ENCODE measurements around the gene PCSK2. TPM values are rescaled to one million over a fixed set of nuclear protein-coding genes. Genes with fewer than 3 reads are reported as not detected.

Gene PCSK2
- total RNA-seq, 4 donors from 2014 or later = 2.0 to 12.5 (median 7.2) TPM

DNA sequence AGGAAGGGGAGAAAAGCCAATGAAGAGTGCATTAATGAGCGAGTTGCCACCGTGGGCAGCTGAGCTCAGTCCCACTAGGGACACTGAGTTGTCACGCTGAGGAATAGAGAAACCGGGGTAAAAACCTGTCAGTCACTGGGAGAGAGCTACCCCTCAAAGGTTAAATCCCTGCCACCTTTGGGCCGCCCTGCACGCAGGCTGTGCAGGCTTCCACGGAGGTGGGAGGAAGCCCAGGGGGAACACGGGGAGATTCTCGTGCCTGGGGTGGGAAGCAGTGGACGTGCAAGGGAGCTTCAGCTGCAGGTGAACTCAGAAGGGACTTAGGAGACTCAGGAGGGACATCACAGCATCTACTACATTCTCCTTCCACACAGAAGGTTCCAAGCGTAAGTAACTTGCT, 253.9 kb downstream of the PCSK2 start:
- no peaks in the 10 kb centered on the region for H3K4me1 ChIP-seq
- H3K36me3 ChIP-seq = no peaks in the 10 kb centered on the region
- 85% methylated on average over 11 of the region's 11 CpGs for whole genome bisulfite sequencing
- TF ChIP-seq POLR2AphosphoS5 (IDR thresholded peaks at IDR 0.05) (no peak), EP300 (IDR thresholded peaks at IDR 0.05) (no peak), POLR2A (IDR thresholded peaks at IDR 0.05; ENCODE audit: low read depth) (no peak)
- TF ChIP-seq, protein P1, sequence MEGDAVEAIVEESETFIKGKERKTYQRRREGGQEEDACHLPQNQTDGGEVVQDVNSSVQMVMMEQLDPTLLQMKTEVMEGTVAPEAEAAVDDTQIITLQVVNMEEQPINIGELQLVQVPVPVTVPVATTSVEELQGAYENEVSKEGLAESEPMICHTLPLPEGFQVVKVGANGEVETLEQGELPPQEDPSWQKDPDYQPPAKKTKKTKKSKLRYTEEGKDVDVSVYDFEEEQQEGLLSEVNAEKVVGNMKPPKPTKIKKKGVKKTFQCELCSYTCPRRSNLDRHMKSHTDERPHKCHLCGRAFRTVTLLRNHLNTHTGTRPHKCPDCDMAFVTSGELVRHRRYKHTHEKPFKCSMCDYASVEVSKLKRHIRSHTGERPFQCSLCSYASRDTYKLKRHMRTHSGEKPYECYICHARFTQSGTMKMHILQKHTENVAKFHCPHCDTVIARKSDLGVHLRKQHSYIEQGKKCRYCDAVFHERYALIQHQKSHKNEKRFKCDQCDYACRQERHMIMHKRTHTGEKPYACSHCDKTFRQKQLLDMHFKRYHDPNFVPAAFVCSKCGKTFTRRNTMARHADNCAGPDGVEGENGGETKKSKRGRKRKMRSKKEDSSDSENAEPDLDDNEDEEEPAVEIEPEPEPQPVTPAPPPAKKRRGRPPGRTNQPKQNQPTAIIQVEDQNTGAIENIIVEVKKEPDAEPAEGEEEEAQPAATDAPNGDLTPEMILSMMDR (IDR thresholded peaks at IDR 0.05) = no peak
- intact Hi-C loops (cut with DNase I) = no loop called here
- H3K9me3 ChIP-seq = no peaks in the 10 kb centered on the region
- no peak overlapping the region for H3K27ac ChIP-seq (replicated peaks in 1 of 4)
- H3K4me3 ChIP-seq = no peak overlapping the region
- no peak for DNase-seq (ENCODE audit: extremely low spot score)
- peaks cover 0 to 7% (median 0%) of the 10 kb centered on the region in 4 donors for H3K27me3 ChIP-seq

DNA sequence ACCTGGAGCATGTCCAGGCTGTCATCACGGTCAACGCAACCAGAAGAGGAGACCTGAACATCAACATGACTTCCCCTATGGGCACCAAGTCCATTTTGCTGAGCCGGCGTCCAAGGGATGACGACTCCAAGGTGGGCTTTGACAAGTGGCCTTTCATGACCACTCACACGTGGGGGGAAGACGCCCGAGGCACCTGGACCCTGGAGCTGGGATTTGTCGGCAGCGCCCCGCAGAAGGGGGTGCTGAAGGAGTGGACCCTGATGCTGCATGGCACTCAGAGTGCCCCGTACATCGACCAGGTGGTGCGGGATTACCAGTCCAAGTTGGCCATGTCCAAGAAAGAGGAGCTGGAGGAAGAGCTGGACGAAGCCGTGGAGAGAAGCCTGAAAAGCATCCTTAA, 254.8 kb downstream of the PCSK2 start:
- DNase-seq (ENCODE audit: extremely low spot score) = no peak
- 85% methylated on average over 14 of the region's 16 CpGs for WGBS
- Histone ChIP-seq H3K27me3 (peaks cover 0 to 7% (median 0%) of the 10 kb centered on the region in 4 donors), H3K36me3 (no peaks in the 10 kb centered on the region), H3K4me1 (no peaks in the 10 kb centered on the region), H3K9me3 (no peaks in the 10 kb centered on the region), H3K4me3 (no peak overlapping the region), H3K27ac (replicated peaks in 1 of 4) (no peak overlapping the region)
- TF ChIP-seq POLR2AphosphoS5 (IDR thresholded peaks at IDR 0.05) (no peak), EP300 (IDR thresholded peaks at IDR 0.05) (no peak), POLR2A (IDR thresholded peaks at IDR 0.05; ENCODE audit: low read depth) (no peak)
- TF ChIP-seq, protein P1 (IDR thresholded peaks at IDR 0.05) = no peak
- intact Hi-C loops (cut with DNase I) = no loop called here

DNA sequence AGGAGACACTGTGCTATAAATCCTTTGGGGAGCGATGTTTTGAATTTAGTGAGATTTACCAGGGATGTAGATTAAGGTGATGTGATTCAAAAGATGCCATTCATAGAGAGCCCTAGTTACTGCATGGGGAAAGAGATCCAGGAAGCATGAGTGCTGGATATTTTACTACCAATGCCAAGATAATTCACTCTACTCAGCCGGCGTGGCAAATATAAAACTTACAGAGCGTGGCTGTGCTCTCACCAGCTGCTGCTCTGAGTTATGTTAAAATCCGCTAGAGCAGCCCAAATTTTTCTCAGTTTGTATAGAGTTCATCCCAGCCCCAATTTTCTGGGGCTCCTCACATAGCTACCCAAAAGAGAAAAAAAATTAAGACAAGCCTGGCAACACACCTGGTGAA, 255.7 kb downstream of the PCSK2 start:
- Histone ChIP-seq H3K27me3 (peaks cover 0 to 7% (median 0%) of the 10 kb centered on the region in 4 donors), H3K27ac (replicated peaks in 1 of 4) (no peak overlapping the region), H3K9me3 (no peaks in the 10 kb centered on the region), H3K36me3 (no peaks in the 10 kb centered on the region), H3K4me3 (no peak overlapping the region), H3K4me1 (no peaks in the 10 kb centered on the region)
- intact Hi-C loops (cut with DNase I) = no loop called here
- TF ChIP-seq POLR2AphosphoS5 (IDR thresholded peaks at IDR 0.05) = no peak
- no peak for TF ChIP-seq EP300 (IDR thresholded peaks at IDR 0.05)
- no peak for TF ChIP-seq POLR2A (IDR thresholded peaks at IDR 0.05; ENCODE audit: low read depth)
- TF ChIP-seq, protein P1 (IDR thresholded peaks at IDR 0.05) = no peak
- WGBS = 67% methylated on average over 5 of the region's 5 CpGs
- DNase-seq (ENCODE audit: extremely low spot score) = no peak

DNA sequence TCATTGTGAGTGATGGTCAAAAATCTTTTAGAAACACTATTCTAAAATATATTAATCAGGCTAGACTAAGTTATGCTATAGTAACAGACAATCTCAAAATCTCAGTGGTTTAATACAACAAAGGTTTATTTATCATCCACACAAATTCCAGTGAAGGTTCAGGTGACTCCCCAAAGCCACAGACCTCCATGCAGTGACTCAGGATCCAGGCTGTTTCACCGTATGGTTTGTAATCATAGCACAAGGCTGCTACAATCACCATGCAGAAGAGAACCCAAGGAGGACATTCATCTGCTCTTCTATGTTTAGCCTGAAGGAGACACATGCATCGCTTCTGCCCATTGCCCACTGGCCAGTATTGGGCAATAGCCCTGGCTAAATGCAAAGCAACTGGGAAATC, 258.2 kb downstream of the PCSK2 start:
- intact Hi-C loops (cut with DNase I) = no loop called here

DNA sequence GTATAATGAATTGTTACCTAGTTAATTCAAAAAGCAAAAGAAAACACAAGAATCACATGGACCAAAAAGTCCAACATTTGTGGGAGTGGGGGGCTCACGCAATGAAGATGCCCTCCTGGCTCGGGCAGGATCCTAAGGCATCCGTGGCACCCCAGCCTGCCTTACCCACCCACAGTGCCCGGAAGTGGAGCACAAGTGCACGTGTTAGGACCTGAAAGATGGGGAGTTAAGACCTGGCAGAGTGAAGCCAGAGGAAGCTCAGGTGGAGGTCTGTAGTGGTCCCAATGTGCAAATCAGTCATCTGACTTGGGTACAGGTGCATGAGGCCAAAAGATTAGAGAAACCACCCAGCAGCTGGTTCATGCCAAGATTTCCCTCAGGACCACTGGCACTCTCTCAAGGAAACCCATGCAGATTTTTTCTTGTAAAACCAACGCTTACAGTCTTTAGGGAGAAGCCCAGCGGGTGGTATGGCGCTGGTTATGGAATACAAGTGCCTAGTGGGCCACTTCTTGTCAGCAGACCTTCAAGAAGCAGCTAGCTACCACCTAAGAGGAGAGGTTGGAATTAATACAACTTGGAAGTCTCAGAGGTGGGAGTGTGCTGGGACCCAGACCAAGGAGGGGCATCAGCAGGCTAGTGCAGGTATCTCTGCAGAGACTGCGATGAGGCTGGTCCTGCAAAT, 262.2 kb downstream of the PCSK2 start:
- H3K36me3 ChIP-seq = no peaks in the 10 kb centered on the region
- H3K27me3 ChIP-seq = no peaks in the 10 kb centered on the region
- intact Hi-C loops (cut with DNase I) = no loop called here
- no peaks in the 10 kb centered on the region for H3K9me3 ChIP-seq
- WGBS = 78% methylated on average over 6 of the region's 9 CpGs
- TF ChIP-seq POLR2A (IDR thresholded peaks at IDR 0.05; ENCODE audit: low read depth) = no peak
- no peak for TF ChIP-seq POLR2AphosphoS5 (IDR thresholded peaks at IDR 0.05)
- TF ChIP-seq, protein P1 (IDR thresholded peaks at IDR 0.05) = no peak
- no peak for TF ChIP-seq EP300 (IDR thresholded peaks at IDR 0.05)
- H3K4me1 ChIP-seq = no peaks in the 10 kb centered on the region
- H3K4me3 ChIP-seq = no peak overlapping the region
- H3K27ac ChIP-seq (replicated peaks in 1 of 4) = no peak overlapping the region
- DNase-seq (ENCODE audit: extremely low spot score) = no peak

More for the DNA sequence above, 258.2 kb downstream of the PCSK2 start:
- Histone ChIP-seq H3K4me3 (no peak overlapping the region), H3K9me3 (no peaks in the 10 kb centered on the region), H3K4me1 (no peaks in the 10 kb centered on the region), H3K27me3 (peaks cover 0 to 7% (median 0%) of the 10 kb centered on the region in 4 donors), H3K27ac (replicated peaks in 1 of 4) (no peak overlapping the region), H3K36me3 (no peaks in the 10 kb centered on the region)
- WGBS = 85% methylated on average over 2 of the region's 2 CpGs
- TF ChIP-seq POLR2AphosphoS5 (IDR thresholded peaks at IDR 0.05) (no peak), POLR2A (IDR thresholded peaks at IDR 0.05; ENCODE audit: low read depth) (no peak), EP300 (IDR thresholded peaks at IDR 0.05) (no peak)
- DNase-seq (ENCODE audit: extremely low spot score) = no peak

Data from esophagus muscularis mucosa (tissue), 4 donors.